H9 (cell line): ENCODE data around the gene ARID3A. TPM values are rescaled to one million over a fixed set of nuclear protein-coding genes. Genes with fewer than 3 reads are reported as not detected.

Experiments
- DNase-seq: peaks from one replicate; pipeline ENCODE4 v3.0.0-alpha.2; 2017
- H2AFZ ChIP-seq: one replicate; pipeline ENCODE4 v1.6.1; 2013; ENCODE audit warnings: mild to moderate bottlenecking, low read length, control low read depth, moderate library complexity
- H2AK5ac ChIP-seq: 2 replicates; pipeline ENCODE4 v1.6.1; 2013; ENCODE audit warnings: low read length, control low read depth, mixed read lengths; ENCODE audit not compliant: insufficient read length
- H2BK120ac ChIP-seq: one replicate; pipeline ENCODE4 v1.6.1; 2013; ENCODE audit warnings: low read depth, mild to moderate bottlenecking, low read length, control low read depth, inconsistent platforms; ENCODE audit not compliant: poor library complexity, severe bottlenecking
- H2BK12ac ChIP-seq: 2 replicates; pipeline ENCODE4 v1.6.1; 2013; ENCODE audit warnings: low read length, control low read depth, mixed read lengths, low read depth; ENCODE audit not compliant: insufficient read length
- H2BK15ac ChIP-seq: 2 replicates; pipeline ENCODE4 v1.6.1; 2013; ENCODE audit warnings: low read depth, low read length, control low read depth
- H2BK20ac ChIP-seq: one replicate; pipeline ENCODE4 v1.6.1; 2013; ENCODE audit warnings: low read depth, mild to moderate bottlenecking, low read length, control low read depth, inconsistent platforms; ENCODE audit not compliant: poor library complexity, severe bottlenecking
- H2BK5ac ChIP-seq: 2 replicates; pipeline ENCODE4 v1.6.1; 2013; ENCODE audit warnings: low read length, control low read depth, mixed read lengths; ENCODE audit not compliant: insufficient read length
- H3K14ac ChIP-seq: 2 replicates; pipeline ENCODE4 v1.6.1; 2013; ENCODE audit warnings: low read length, control low read depth; ENCODE audit not compliant: insufficient read depth
- H3K18ac ChIP-seq: 2 replicates; pipeline ENCODE4 v1.6.1; 2013; ENCODE audit warnings: low read depth, mild to moderate bottlenecking, mixed read lengths, low read length, control low read depth; ENCODE audit not compliant: insufficient read length
- H3K23ac ChIP-seq: 2 replicates; pipeline ENCODE4 v1.6.1; 2013; ENCODE audit warnings: low read length, control low read depth, mixed read lengths, low read depth; ENCODE audit not compliant: insufficient read length
- H3K23me2 ChIP-seq: 2 replicates; pipeline ENCODE4 v1.6.1; 2013; ENCODE audit warnings: low read depth, mild to moderate bottlenecking, mixed read lengths, low read length, control low read depth; ENCODE audit not compliant: insufficient read length, poor library complexity, severe bottlenecking
- H3K27ac ChIP-seq: 2 replicates; pipeline ENCODE4 v1.5.1; 2013; ENCODE audit warnings: low read length, control low read depth, mixed read lengths, low read depth; ENCODE audit not compliant: insufficient read length
- H3K27me3 ChIP-seq: 2 replicates; pipeline ENCODE4 v1.6.1; 2013; ENCODE audit warnings: low read length, control low read depth, inconsistent platforms; ENCODE audit not compliant: insufficient read depth
- H3K4ac ChIP-seq: 2 replicates; pipeline ENCODE4 v1.6.1; 2013; ENCODE audit warnings: low read depth, mild to moderate bottlenecking, control low read depth, inconsistent platforms, low read length, moderate library complexity
- H3K4me1 ChIP-seq: 2 replicates; pipeline ENCODE4 v1.6.1; 2013; ENCODE audit warnings: low read length, control low read depth, inconsistent platforms; ENCODE audit not compliant: insufficient read depth
- H3K4me2 ChIP-seq: 2 replicates; pipeline ENCODE4 v1.6.1; 2013; ENCODE audit warnings: low read length, control low read depth, mixed read lengths; ENCODE audit not compliant: insufficient read length, insufficient read depth
- H3K56ac ChIP-seq: 2 replicates; pipeline ENCODE4 v1.6.1; 2013; ENCODE audit warnings: low read depth, mild to moderate bottlenecking, mixed read lengths, low read length, control low read depth; ENCODE audit not compliant: insufficient read length
- H3K79me1 ChIP-seq: 2 replicates; pipeline ENCODE4 v1.6.1; 2013; ENCODE audit warnings: low read depth, mild to moderate bottlenecking, moderate library complexity, low read length, control low read depth, inconsistent platforms; ENCODE audit not compliant: insufficient read depth, poor library complexity, severe bottlenecking
- H3K79me2 ChIP-seq: 2 replicates; pipeline ENCODE4 v1.6.1; 2013; ENCODE audit warnings: low read length, control low read depth, inconsistent platforms; ENCODE audit not compliant: insufficient read depth
- H3K9ac ChIP-seq: 2 replicates; pipeline ENCODE4 v1.6.1; 2013; ENCODE audit warnings: low read length, control low read depth, mixed read lengths; ENCODE audit not compliant: insufficient read length; ENCODE audit errors: extremely low read depth
- H3K9me3 ChIP-seq: one replicate; pipeline ENCODE4 v1.6.1; 2013; ENCODE audit warnings: low read depth, low read length, inconsistent platforms; ENCODE audit not compliant: control insufficient read depth
- H3T11ph ChIP-seq: one replicate; pipeline ENCODE4 v1.6.1; 2013; ENCODE audit warnings: mild to moderate bottlenecking, low read length, control low read depth, inconsistent platforms
- H4K20me1 ChIP-seq: one replicate; pipeline ENCODE4 v1.6.1; 2013; ENCODE audit not compliant: control insufficient read depth, insufficient read length, insufficient read depth
- H4K5ac ChIP-seq: 2 replicates; pipeline ENCODE4 v1.6.1; 2013; ENCODE audit warnings: low read depth, mild to moderate bottlenecking, mixed read lengths, low read length, control low read depth; ENCODE audit not compliant: insufficient read length
- H4K8ac ChIP-seq: replicated peaks from 2 replicates; pipeline ENCODE4 v1.6.1; 2013; ENCODE audit warnings: low read length, control low read depth, mixed read lengths, low read depth; ENCODE audit not compliant: insufficient read length
- H4K91ac ChIP-seq: 2 replicates; pipeline ENCODE4 v1.6.1; 2013; ENCODE audit warnings: low read depth, mild to moderate bottlenecking, moderate library complexity, mixed read lengths, low read length, control low read depth; ENCODE audit not compliant: insufficient read length
- H3K27ac Mint-ChIP-seq, 3 experiments: 2 replicates in 2 of 3; 3 replicates in 1 of 3; pipeline ENCODE4 v1.8.0; 2020 to 2021; ENCODE audit warnings: mixed read lengths in 3 of 3, mild to moderate bottlenecking in 1 of 3, moderate library complexity in 1 of 3
- H3K27me3 Mint-ChIP-seq: 2 replicates; pipeline ENCODE4 v1.8.0; 2021; ENCODE audit warnings: low read depth, mild to moderate bottlenecking, moderate library complexity, mixed read lengths
- H3K36me3 Mint-ChIP-seq, 3 experiments: 2 replicates in 2 of 3; 3 replicates in 1 of 3; pipeline ENCODE4 v1.8.0; 2020 to 2021; ENCODE audit warnings: low read depth in 3 of 3, mixed read lengths in 3 of 3; ENCODE audit not compliant: insufficient read depth in 1 of 3
- H3K4me1 Mint-ChIP-seq, 2 experiments: 2 replicates each; pipeline ENCODE4 v1.8.0; 2020; ENCODE audit warnings: mixed read lengths in 2 of 2
- H3K4me3 Mint-ChIP-seq, 2 experiments: 2 replicates in 1 of 2; 3 replicates in 1 of 2; pipeline ENCODE4 v1.8.0; 2020 to 2021; ENCODE audit warnings: mild to moderate bottlenecking in 2 of 2, mixed read lengths in 2 of 2, moderate library complexity in 1 of 2
- H3K9me3 Mint-ChIP-seq, 2 experiments: 2 replicates in 1 of 2; 3 replicates in 1 of 2; pipeline ENCODE4 v1.8.0; 2020; ENCODE audit warnings: mild to moderate bottlenecking in 2 of 2, mixed read lengths in 2 of 2, moderate library complexity in 1 of 2
- CTCF ChIP-seq: fragments of 200-600 bp; sonication (generic); conservative IDR thresholded peaks from 3 replicates; pipeline ENCODE4 v1.8.0; 2021; ENCODE audit warnings: antibody characterized with exemption, mild to moderate bottlenecking
- WGBS: extraction: QIAGEN DNeasy Blood & Tissue Kit; methylation state at CpG from one replicate; pipeline ENCODE4 v1.1.7; 2013; ENCODE audit warnings: missing lambda C conversion rate, low lambda C conversion rate, mixed read lengths; ENCODE audit not compliant: insufficient read length; ENCODE audit errors: extremely low coverage; 5-methylcytosine and 5-hydroxymethylcytosine counted together
- total RNA-seq: library from RNA; stranded (reverse); gene quantifications from 2 replicates; pipeline ENCODE4 v1.2.1, GENCODE V29; 2021

ARID3A gene
- total RNA-seq, 1 experiment from 2014 or later = 98.3 TPM

GRCh38 chr19:990119-990571 lies 64.3 kb downstream of the ARID3A start:
- Mint-ChIP-seq H3K27me3 (no peaks in the 10 kb centered on the region), H3K36me3 (peaks cover 10 to 41% (median 38%) of the 10 kb centered on the region in 3 experiments; a peak in 6 of 7 replicates), H3K9me3 (no peaks in the 10 kb centered on the region), H3K4me1 (peaks cover 0 to 14% of the 10 kb centered on the region in 2 experiments), H3K4me3 (no peak overlapping the region), H3K27ac (no peak overlapping the region)
- Histone ChIP-seq H3K14ac (no peak overlapping the region), H3K23me2 (no peaks in the 10 kb centered on the region), H3K4me1 (no peaks in the 10 kb centered on the region), H3K27ac (no peak overlapping the region), H3K9me3 (no peaks in the 10 kb centered on the region), H2AK5ac (no peak overlapping the region), H3K79me2 (no peaks in the 10 kb centered on the region), H3K56ac (no peak overlapping the region), H2AFZ (no peak overlapping the region), H2BK5ac (no peak overlapping the region), H4K8ac (no peak overlapping the region), H3T11ph (no peak overlapping the region), H2BK20ac (no peak overlapping the region), H4K91ac (no peak overlapping the region), H3K4ac (no peak overlapping the region), H2BK120ac (no peak overlapping the region), H2BK15ac (no peak overlapping the region), H3K4me2 (no peak overlapping the region), H3K79me1 (no peaks in the 10 kb centered on the region), H3K9ac (no peak overlapping the region), H3K27me3 (no peaks in the 10 kb centered on the region), H3K18ac (no peak overlapping the region), H4K5ac (no peak overlapping the region), H4K20me1 (peaks cover 3% of the 10 kb centered on the region), H2BK12ac (no peak overlapping the region), H3K23ac (no peak overlapping the region)
- no peak for TF ChIP-seq CTCF
- no peak for DNase-seq
- no CpG with 5 or more reads among the region's 27 CpGs for WGBS
